Fibroblast of lung (primary cell): ENCODE results near the gene BCKDK. TPM values are rescaled to one million over a fixed set of nuclear protein-coding genes. Genes with fewer than 3 reads are reported as not detected.
A peak's percentile ranks its signal among the peaks of the same experiment; 100 is the strongest.

Experiments
- DNase-seq, 2 donors: peaks; one replicate each; pipeline versions ENCODE4 v3.0.0 to v3.0.0-alpha.2; 2010; ENCODE audit warnings: low read depth in 2 of 2
- H2AFZ ChIP-seq: 2 replicates; pipeline ENCODE4 v1.5.1; 2012; ENCODE audit warnings: low read length, control low read depth, inconsistent platforms
- H3K27ac ChIP-seq: 2 replicates; pipeline ENCODE4 v1.5.1; 2011; ENCODE audit warnings: low read length, control low read depth; ENCODE audit not compliant: insufficient read depth
- H3K27me3 ChIP-seq: 2 replicates; pipeline ENCODE4 v1.5.1; 2011; ENCODE audit warnings: mild to moderate bottlenecking, low read length; ENCODE audit not compliant: control insufficient read depth, insufficient read depth
- H3K36me3 ChIP-seq: 2 replicates; pipeline ENCODE4 v1.5.1; 2011; ENCODE audit warnings: low read length; ENCODE audit not compliant: control insufficient read depth, insufficient read depth
- H3K4me1 ChIP-seq: 2 replicates; pipeline ENCODE4 v1.5.1; 2011; ENCODE audit warnings: low read length; ENCODE audit not compliant: control insufficient read depth, insufficient read depth; ENCODE audit errors: extremely low read depth
- H3K4me2 ChIP-seq: 2 replicates; pipeline ENCODE4 v1.5.1; 2011; ENCODE audit warnings: low read length, control low read depth; ENCODE audit not compliant: insufficient read depth; ENCODE audit errors: extremely low read depth
- H3K4me3 ChIP-seq, 4 experiments: fragments of 200-600 bp in 1 of 4; sonication (generic) in 1 of 4; replicated peaks in 1 of 4; 2 replicates each; pipeline ENCODE4 v1.5.1; 2011 to 2016; ENCODE audit warnings: low read length in 4 of 4, low read depth in 3 of 4, mild to moderate bottlenecking in 3 of 4, control low read depth in 2 of 4, inconsistent platforms in 1 of 4, mixed read lengths in 1 of 4; ENCODE audit not compliant: insufficient read depth in 1 of 4; ENCODE audit errors: control extremely low read depth in 1 of 4
- H3K79me2 ChIP-seq: 2 replicates; pipeline ENCODE4 v1.5.1; 2012; ENCODE audit warnings: mild to moderate bottlenecking, low read length, inconsistent platforms; ENCODE audit not compliant: control insufficient read depth, insufficient read depth
- H3K9ac ChIP-seq: 2 replicates; pipeline ENCODE4 v1.5.1; 2011; ENCODE audit warnings: mild to moderate bottlenecking, low read length, control low read depth; ENCODE audit not compliant: insufficient read depth
- H3K9me3 ChIP-seq: 2 replicates; pipeline ENCODE4 v1.5.1; 2012; ENCODE audit warnings: low read depth, low read length; ENCODE audit not compliant: control insufficient read depth, insufficient read depth
- H4K20me1 ChIP-seq: 2 replicates; pipeline ENCODE4 v1.5.1; 2011; ENCODE audit warnings: low read length; ENCODE audit not compliant: control insufficient read depth, insufficient read depth; ENCODE audit errors: extremely low read depth
- EZH2 ChIP-seq: IDR thresholded peaks from 2 replicates; pipeline ENCODE4 v1.5.1; 2012; ENCODE audit warnings: low read length, control low read depth, mild to moderate bottlenecking; ENCODE audit errors: missing control alignments
- polyA plus RNA-seq, 2 donors: library from polyadenylated mRNA; depleted of rRNA in 1 of 2; stranded (reverse) in 1 of 2; unstranded in 1 of 2; fragments of >200 nt; gene quantifications; 2 replicates each; pipeline ENCODE4 v1.2.1, GENCODE V29; 2011 to 2012; ENCODE audit warnings: missing spikeins in 1 of 2
- total RNA-seq: library from RNA; depleted of rRNA; stranded (reverse); fragments of >200 nt; gene quantifications from 2 replicates; pipeline ENCODE4 v1.2.1, GENCODE V29; 2014
- TF ChIP-seq, protein P1 (sequence below), 2 donors: IDR thresholded peaks in 1 of 2; conservative IDR thresholded peaks in 1 of 2; 1 replicate in 1 of 2; 2 replicates in 1 of 2; pipeline ENCODE4 v1.5.1; 2011 to 2012; ENCODE audit warnings: low read length in 2 of 2, control low read depth in 1 of 2, inconsistent platforms in 1 of 2, low read depth in 1 of 2, mild to moderate bottlenecking in 1 of 2

The BCKDK gene
- total and polyA plus RNA-seq, 2 donors (not counting 1 experiment from before 2014, with no cell fraction given): 18.5 to 34.8 TPM

DNA sequence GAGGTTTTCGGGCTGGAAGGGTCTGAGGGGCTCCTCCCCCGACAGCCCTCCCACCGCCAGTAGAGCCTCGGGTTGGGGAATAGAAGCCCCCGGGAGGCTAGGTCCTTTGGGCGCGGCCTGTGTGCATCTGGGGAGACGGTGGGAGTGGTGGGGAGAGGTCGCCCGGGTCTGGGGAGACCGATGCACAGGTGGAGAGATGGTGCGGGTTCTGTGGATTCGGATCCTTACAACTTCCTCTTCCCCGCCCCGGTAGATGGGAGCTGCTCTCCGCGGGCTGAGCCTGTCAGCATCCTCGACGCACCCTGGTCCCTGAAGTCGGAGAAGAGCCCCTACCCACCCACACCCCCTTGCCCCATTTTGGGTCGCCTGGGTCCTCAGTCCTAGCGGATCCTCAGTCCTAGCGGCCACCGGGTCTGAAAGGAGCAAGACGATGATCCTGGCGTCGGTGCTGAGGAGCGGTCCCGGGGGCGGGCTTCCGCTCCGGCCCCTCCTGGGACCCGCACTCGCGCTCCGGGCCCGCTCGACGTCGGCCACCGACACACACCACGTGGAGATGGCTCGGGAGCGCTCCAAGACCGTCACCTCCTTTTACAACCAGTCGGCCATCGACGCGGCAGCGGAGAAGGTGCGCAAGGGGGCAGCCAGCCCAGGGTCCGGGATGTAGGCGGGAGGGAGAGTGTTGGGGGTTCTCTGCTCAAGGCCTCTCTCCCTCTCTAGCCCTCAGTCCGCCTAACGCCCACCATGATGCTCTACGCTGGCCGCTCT lies 790 bp downstream of the BCKDK start:
- H3K4me2 ChIP-seq: peak overlapping the region; percentile 83
- DNase-seq: no peak
- H3K9ac ChIP-seq: peak overlapping the region; percentile 95
- peak overlapping the region; percentile 60 to 95 (median 89) for H3K4me3 ChIP-seq
- TF ChIP-seq, protein P1, sequence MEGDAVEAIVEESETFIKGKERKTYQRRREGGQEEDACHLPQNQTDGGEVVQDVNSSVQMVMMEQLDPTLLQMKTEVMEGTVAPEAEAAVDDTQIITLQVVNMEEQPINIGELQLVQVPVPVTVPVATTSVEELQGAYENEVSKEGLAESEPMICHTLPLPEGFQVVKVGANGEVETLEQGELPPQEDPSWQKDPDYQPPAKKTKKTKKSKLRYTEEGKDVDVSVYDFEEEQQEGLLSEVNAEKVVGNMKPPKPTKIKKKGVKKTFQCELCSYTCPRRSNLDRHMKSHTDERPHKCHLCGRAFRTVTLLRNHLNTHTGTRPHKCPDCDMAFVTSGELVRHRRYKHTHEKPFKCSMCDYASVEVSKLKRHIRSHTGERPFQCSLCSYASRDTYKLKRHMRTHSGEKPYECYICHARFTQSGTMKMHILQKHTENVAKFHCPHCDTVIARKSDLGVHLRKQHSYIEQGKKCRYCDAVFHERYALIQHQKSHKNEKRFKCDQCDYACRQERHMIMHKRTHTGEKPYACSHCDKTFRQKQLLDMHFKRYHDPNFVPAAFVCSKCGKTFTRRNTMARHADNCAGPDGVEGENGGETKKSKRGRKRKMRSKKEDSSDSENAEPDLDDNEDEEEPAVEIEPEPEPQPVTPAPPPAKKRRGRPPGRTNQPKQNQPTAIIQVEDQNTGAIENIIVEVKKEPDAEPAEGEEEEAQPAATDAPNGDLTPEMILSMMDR (conservative IDR thresholded peaks at IDR 0.05 in 1 of 2, IDR thresholded peaks at IDR 0.05 in 1 of 2; ENCODE audit: low read depth in 1 of 2, low read length in 2 of 2): no peak
- no peak for TF ChIP-seq EZH2
- H3K4me1 ChIP-seq: peaks cover 3% of the 10 kb centered on the region
- no peaks in the 10 kb centered on the region for H3K9me3 ChIP-seq
- H3K36me3 ChIP-seq: peaks cover 19% of the 10 kb centered on the region
- H4K20me1 ChIP-seq: no peaks in the 10 kb centered on the region
- H3K79me2 ChIP-seq: peaks cover 9% of the 10 kb centered on the region
- peak overlapping the region; percentile 82 for H3K27ac ChIP-seq
- no peak overlapping the region for H2AFZ ChIP-seq
- no peaks in the 10 kb centered on the region for H3K27me3 ChIP-seq

GRCh38 chr16:31109622-31110021 lies 1.4 kb downstream of the BCKDK start:
- H3K4me2 ChIP-seq: peak overlapping the region; percentile 83
- no peak overlapping the region for H3K27ac ChIP-seq
- peaks cover 9% of the 10 kb centered on the region for H3K79me2 ChIP-seq
- no peak overlapping the region for H2AFZ ChIP-seq
- H3K36me3 ChIP-seq: peaks cover 19% of the 10 kb centered on the region
- H3K4me3 ChIP-seq: peak overlapping the region in 1 of 4 experiments; percentile 95
- no peak overlapping the region for H3K9ac ChIP-seq
- no peaks in the 10 kb centered on the region for H4K20me1 ChIP-seq
- DNase-seq: no peak
- H3K27me3 ChIP-seq: no peaks in the 10 kb centered on the region
- H3K9me3 ChIP-seq: no peaks in the 10 kb centered on the region
- H3K4me1 ChIP-seq: peaks cover 3% of the 10 kb centered on the region
- no peak for TF ChIP-seq EZH2
- TF ChIP-seq, protein P1 (conservative IDR thresholded peaks at IDR 0.05 in 1 of 2, IDR thresholded peaks at IDR 0.05 in 1 of 2; ENCODE audit: low read depth in 1 of 2, low read length in 2 of 2): no peak

GRCh38 chr16:31110106-31111034 lies 2.2 kb downstream of the BCKDK start:
- Histone ChIP-seq H3K9ac (no peak overlapping the region), H3K27ac (no peak overlapping the region), H3K36me3 (peaks cover 19% of the 10 kb centered on the region), H4K20me1 (no peaks in the 10 kb centered on the region), H3K27me3 (no peaks in the 10 kb centered on the region), H3K79me2 (peaks cover 9% of the 10 kb centered on the region), H2AFZ (no peak overlapping the region), H3K4me1 (peaks cover 3% of the 10 kb centered on the region), H3K9me3 (no peaks in the 10 kb centered on the region), H3K4me2 (no peak overlapping the region), H3K4me3 (peak overlapping the region in 1 of 4 experiments; percentile 95)
- TF ChIP-seq, protein P1 (conservative IDR thresholded peaks at IDR 0.05 in 1 of 2, IDR thresholded peaks at IDR 0.05 in 1 of 2; ENCODE audit: low read depth in 1 of 2, low read length in 2 of 2): no peak
- TF ChIP-seq EZH2: no peak
- no peak for DNase-seq
